NB4 (cell line): ENCODE results near the gene C1orf146.

Experiments
- DNase-seq: peaks from one replicate; pipeline ENCODE4 v3.0.0; 2010; ENCODE audit warnings: low read depth
- H3K4me3 ChIP-seq: one replicate; pipeline ENCODE4 v1.5.1; 2011; ENCODE audit warnings: mild to moderate bottlenecking, low read depth, low read length, moderate library complexity
- CTCF ChIP-seq: IDR thresholded peaks from one replicate; pipeline ENCODE4 v1.5.1; 2012; ENCODE audit warnings: low read depth, low read length
- MAX ChIP-seq: IDR thresholded peaks from 2 replicates; pipeline ENCODE4 v1.6.1; 2011; ENCODE audit warnings: low read depth, low read length
- MYC ChIP-seq: IDR thresholded peaks from 2 replicates; pipeline ENCODE4 v1.6.1; 2011; ENCODE audit warnings: low read depth, low read length
- POLR2A ChIP-seq: IDR thresholded peaks from 2 replicates; pipeline ENCODE4 v1.6.1; 2011; ENCODE audit warnings: mild to moderate bottlenecking; ENCODE audit not compliant: insufficient read length; ENCODE audit errors: extremely low read depth

Gene C1orf146

GRCh38 chr1:92217721-92218120 is at the start of gene C1orf146:
C1orf146 (plus strand) TSS chr1:92217915; CDS start chr1:92231421, 13,506 bp downstream.
- no peak for DNase-seq
- TF ChIP-seq POLR2A (no peak), CTCF (no peak), MAX (no peak), MYC (no peak)
- H3K4me3 ChIP-seq: no peak within 1 kb of the TSS

GRCh38 chr1:92168657-92169056 is 49.1 kb upstream of the C1orf146 start:
- DNase-seq: no peak
- no peak overlapping the region for H3K4me3 ChIP-seq
- TF ChIP-seq MAX (no peak), POLR2A (no peak), MYC (no peak), CTCF (no peak)

- H3K4me3 ChIP-seq: no peak overlapping the region
- no peak for DNase-seq
- TF ChIP-seq MYC: no peak
- no peak for TF ChIP-seq MAX
- TF ChIP-seq POLR2A: no peak
- no peak for TF ChIP-seq CTCF
These were observed 48.3 kb upstream of the C1orf146 start for GRCh38 chr1:92169214-92170005.

GRCh38 chr1:92184632-92185031 is 33.1 kb upstream of the C1orf146 start:
- H3K4me3 ChIP-seq: no peak overlapping the region
- TF ChIP-seq MAX (no peak), CTCF (no peak), POLR2A (no peak), MYC (no peak)
- no peak for DNase-seq

GRCh38 chr1:92186081-92186480 is 31.6 kb upstream of the C1orf146 start:
- no peak for TF ChIP-seq MAX
- no peak for TF ChIP-seq MYC
- TF ChIP-seq POLR2A: no peak
- TF ChIP-seq CTCF: no peak
- DNase-seq: no peak
- H3K4me3 ChIP-seq: no peak overlapping the region
